Testis (tissue), 3 donors: ENCODE measurements around the gene TOX4. TPM values are rescaled to one million over a fixed set of nuclear protein-coding genes. Genes with fewer than 3 reads are reported as not detected.
"Not testable (repeated sequence)": the region's sequence is repeated elsewhere in the genome, so short reads cannot be mapped to it uniquely, and the experiment has no call there.

Source experiments
- DNase-seq: peaks from one replicate; pipeline ENCODE4 v3.0.0-alpha.2; 2019
- H3K27ac ChIP-seq, 2 donors: fragments of 200-600 bp; sonication (generic); one replicate each; pipeline ENCODE4 v1.5.1; 2019
- H3K27me3 ChIP-seq: fragments of 200-600 bp; sonication (generic); one replicate; pipeline ENCODE4 v1.5.1; 2019
- H3K36me3 ChIP-seq: fragments of 200-600 bp; sonication (generic); one replicate; pipeline ENCODE4 v1.5.1; 2017; ENCODE audit warnings: low read depth; ENCODE audit errors: missing control alignments
- H3K4me1 ChIP-seq: fragments of 200-600 bp; sonication (generic); one replicate; pipeline ENCODE4 v1.5.1; 2019
- H3K4me3 ChIP-seq, 2 donors: fragments of 200-600 bp; sonication (generic); one replicate each; pipeline ENCODE4 v1.5.1; 2017 to 2019
- H3K9me3 ChIP-seq: fragments of 200-600 bp; sonication (generic); one replicate; pipeline ENCODE4 v1.5.1; 2017
- CTCF ChIP-seq, 3 experiments: fragments of 450-650 bp in 2 of 3; fragments of 200-600 bp in 1 of 3; sonication (generic) in 1 of 3; IDR thresholded peaks; one replicate each; pipeline ENCODE4 v1.5.1; 2016 to 2019; ENCODE audit warnings: antibody characterized with exemption in 3 of 3, mild to moderate bottlenecking in 2 of 3, moderate library complexity in 1 of 3
- POLR2A ChIP-seq: fragments of 450-650 bp; IDR thresholded peaks from one replicate; pipeline ENCODE4 v1.6.1; 2017; ENCODE audit warnings: antibody characterized with exemption, mild to moderate bottlenecking, moderate library complexity
- WGBS, 2 donors: methylation state at CpG; one replicate each; pipeline ENCODE4 v1.1.5; 2018; 5-methylcytosine and 5-hydroxymethylcytosine counted together
- intact Hi-C: fragments of 100-400 bp; cut with DNase I; formaldehyde crosslinking; loops from one replicate; pipeline ENCODE4 v1.15.1; 2023; ENCODE audit warnings: low total_unique reads
- polyA plus RNA-seq: library from polyadenylated mRNA; stranded (reverse); fragments of 350-450 nt; fragmentation: Illumina TruSeq; extraction: RNeasy Lipid Tissue Mini Kit (QIAGEN cat#74804); gene quantifications from one replicate; pipeline ENCODE4 v1.2.3, GENCODE V29; 2014; ENCODE audit warnings: low read depth, low replicate concordance; ENCODE audit not compliant: insufficient read depth
- total RNA-seq, 2 donors: library from RNA; depleted of rRNA; stranded (reverse); fragments of >200 nt; gene quantifications; one replicate each; pipeline ENCODE4 v1.2.3, GENCODE V29; 2016

Gene TOX4
- total and polyA plus RNA-seq, 3 donors from 2014 or later: 64.4 to 120 (median 72.6) TPM

GRCh38 chr14:21437063-21437901 is 39.7 kb upstream of the TOX4 start:
- TF ChIP-seq CTCF (IDR thresholded peaks at IDR 0.05) (no peak), POLR2A (no peak)
- Histone ChIP-seq H3K36me3 (no peaks in the 10 kb centered on the region), H3K27ac (peak overlapping the region; percentile 57 to 93), H3K27me3 (no peaks in the 10 kb centered on the region), H3K4me3 (peak overlapping the region; percentile 90 to 93), H3K9me3 (no peaks in the 10 kb centered on the region), H3K4me1 (peaks cover 20% of the 10 kb centered on the region)
- 2% methylated on average over 27 to 33 of the region's 33 CpGs for WGBS, 2 donors
- intact Hi-C loops: no loop called here
- peak; percentile 99 for DNase-seq

GRCh38 chr14:21440859-21441258 is 36.1 kb upstream of the TOX4 start:
- no peak for DNase-seq
- Histone ChIP-seq H3K4me3 (no peak overlapping the region), H3K4me1 (peaks cover 16% of the 10 kb centered on the region), H3K9me3 (no peaks in the 10 kb centered on the region), H3K27ac (no peak overlapping the region), H3K27me3 (no peaks in the 10 kb centered on the region), H3K36me3 (no peaks in the 10 kb centered on the region)
- TF ChIP-seq POLR2A (no peak), CTCF (IDR thresholded peaks at IDR 0.05) (no peak)
- intact Hi-C loops: no loop called here

- intact Hi-C loops, DNase-seq, H3K36me3 ChIP-seq, H3K9me3 ChIP-seq, H3K27me3 ChIP-seq, H3K4me3 ChIP-seq, H3K27ac ChIP-seq: not testable (repeated sequence)
- H3K4me1 ChIP-seq: peaks cover 14% of the 10 kb centered on the region
- 80 to 90% methylated on average over 1 of the region's 1 CpG for WGBS, 2 donors
Measured at GRCh38 chr14:21442657-21443056, 34.3 kb upstream of the TOX4 start.

- WGBS, 2 donors: 90 to 100% methylated on average over 1 of the region's 1 CpG
- Histone ChIP-seq H3K9me3 (no peaks in the 10 kb centered on the region), H3K36me3 (no peaks in the 10 kb centered on the region), H3K27me3 (no peaks in the 10 kb centered on the region), H3K4me1 (peaks cover 17% of the 10 kb centered on the region), H3K4me3 (no peak overlapping the region), H3K27ac (no peak overlapping the region)
- intact Hi-C loops: no loop called here
- no peak for TF ChIP-seq POLR2A
- no peak for TF ChIP-seq CTCF (IDR thresholded peaks at IDR 0.05)
- no peak for DNase-seq
Measured at GRCh38 chr14:21449899-21450216, 27.1 kb upstream of the TOX4 start.

- Histone ChIP-seq H3K27me3 (no peaks in the 10 kb centered on the region), H3K36me3 (no peaks in the 10 kb centered on the region), H3K27ac (peak overlapping the region; percentile 67 to 94), H3K4me3 (peak overlapping the region; percentile 69 to 95), H3K4me1 (peaks cover 7% of the 10 kb centered on the region), H3K9me3 (no peaks in the 10 kb centered on the region)
- intact Hi-C loops: no loop called here
- DNase-seq: no peak
- TF ChIP-seq CTCF (IDR thresholded peaks at IDR 0.05) (no peak), POLR2A (no peak)
- WGBS, 2 donors: 8 to 19% methylated on average over 15 of the region's 15 CpGs
Measured at GRCh38 chr14:21454843-21455544, 22.0 kb upstream of the TOX4 start.
